H9 (cell line): ENCODE data around the gene GET4. TPM values are rescaled to one million over a fixed set of nuclear protein-coding genes. Genes with fewer than 3 reads are reported as not detected.

Experiments
- DNase-seq: peaks from one replicate; pipeline ENCODE4 v3.0.0-alpha.2; 2017
- H2AFZ ChIP-seq: one replicate; pipeline ENCODE4 v1.6.1; 2013; ENCODE audit warnings: mild to moderate bottlenecking, low read length, control low read depth, moderate library complexity
- H2AK5ac ChIP-seq: 2 replicates; pipeline ENCODE4 v1.6.1; 2013; ENCODE audit warnings: low read length, control low read depth, mixed read lengths; ENCODE audit not compliant: insufficient read length
- H2BK120ac ChIP-seq: one replicate; pipeline ENCODE4 v1.6.1; 2013; ENCODE audit warnings: low read depth, mild to moderate bottlenecking, low read length, control low read depth, inconsistent platforms; ENCODE audit not compliant: poor library complexity, severe bottlenecking
- H2BK12ac ChIP-seq: 2 replicates; pipeline ENCODE4 v1.6.1; 2013; ENCODE audit warnings: low read length, control low read depth, mixed read lengths, low read depth; ENCODE audit not compliant: insufficient read length
- H2BK15ac ChIP-seq: 2 replicates; pipeline ENCODE4 v1.6.1; 2013; ENCODE audit warnings: low read depth, low read length, control low read depth
- H2BK20ac ChIP-seq: one replicate; pipeline ENCODE4 v1.6.1; 2013; ENCODE audit warnings: low read depth, mild to moderate bottlenecking, low read length, control low read depth, inconsistent platforms; ENCODE audit not compliant: poor library complexity, severe bottlenecking
- H2BK5ac ChIP-seq: 2 replicates; pipeline ENCODE4 v1.6.1; 2013; ENCODE audit warnings: low read length, control low read depth, mixed read lengths; ENCODE audit not compliant: insufficient read length
- H3K14ac ChIP-seq: 2 replicates; pipeline ENCODE4 v1.6.1; 2013; ENCODE audit warnings: low read length, control low read depth; ENCODE audit not compliant: insufficient read depth
- H3K18ac ChIP-seq: 2 replicates; pipeline ENCODE4 v1.6.1; 2013; ENCODE audit warnings: low read depth, mild to moderate bottlenecking, mixed read lengths, low read length, control low read depth; ENCODE audit not compliant: insufficient read length
- H3K23ac ChIP-seq: 2 replicates; pipeline ENCODE4 v1.6.1; 2013; ENCODE audit warnings: low read length, control low read depth, mixed read lengths, low read depth; ENCODE audit not compliant: insufficient read length
- H3K23me2 ChIP-seq: 2 replicates; pipeline ENCODE4 v1.6.1; 2013; ENCODE audit warnings: low read depth, mild to moderate bottlenecking, mixed read lengths, low read length, control low read depth; ENCODE audit not compliant: insufficient read length, poor library complexity, severe bottlenecking
- H3K27ac ChIP-seq: 2 replicates; pipeline ENCODE4 v1.5.1; 2013; ENCODE audit warnings: low read length, control low read depth, mixed read lengths, low read depth; ENCODE audit not compliant: insufficient read length
- H3K27me3 ChIP-seq: 2 replicates; pipeline ENCODE4 v1.6.1; 2013; ENCODE audit warnings: low read length, control low read depth, inconsistent platforms; ENCODE audit not compliant: insufficient read depth
- H3K4ac ChIP-seq: 2 replicates; pipeline ENCODE4 v1.6.1; 2013; ENCODE audit warnings: low read depth, mild to moderate bottlenecking, control low read depth, inconsistent platforms, low read length, moderate library complexity
- H3K4me1 ChIP-seq: 2 replicates; pipeline ENCODE4 v1.6.1; 2013; ENCODE audit warnings: low read length, control low read depth, inconsistent platforms; ENCODE audit not compliant: insufficient read depth
- H3K4me2 ChIP-seq: 2 replicates; pipeline ENCODE4 v1.6.1; 2013; ENCODE audit warnings: low read length, control low read depth, mixed read lengths; ENCODE audit not compliant: insufficient read length, insufficient read depth
- H3K56ac ChIP-seq: 2 replicates; pipeline ENCODE4 v1.6.1; 2013; ENCODE audit warnings: low read depth, mild to moderate bottlenecking, mixed read lengths, low read length, control low read depth; ENCODE audit not compliant: insufficient read length
- H3K79me1 ChIP-seq: 2 replicates; pipeline ENCODE4 v1.6.1; 2013; ENCODE audit warnings: low read depth, mild to moderate bottlenecking, moderate library complexity, low read length, control low read depth, inconsistent platforms; ENCODE audit not compliant: insufficient read depth, poor library complexity, severe bottlenecking
- H3K79me2 ChIP-seq: 2 replicates; pipeline ENCODE4 v1.6.1; 2013; ENCODE audit warnings: low read length, control low read depth, inconsistent platforms; ENCODE audit not compliant: insufficient read depth
- H3K9ac ChIP-seq: 2 replicates; pipeline ENCODE4 v1.6.1; 2013; ENCODE audit warnings: low read length, control low read depth, mixed read lengths; ENCODE audit not compliant: insufficient read length; ENCODE audit errors: extremely low read depth
- H3K9me3 ChIP-seq: one replicate; pipeline ENCODE4 v1.6.1; 2013; ENCODE audit warnings: low read depth, low read length, inconsistent platforms; ENCODE audit not compliant: control insufficient read depth
- H3T11ph ChIP-seq: one replicate; pipeline ENCODE4 v1.6.1; 2013; ENCODE audit warnings: mild to moderate bottlenecking, low read length, control low read depth, inconsistent platforms
- H4K20me1 ChIP-seq: one replicate; pipeline ENCODE4 v1.6.1; 2013; ENCODE audit not compliant: control insufficient read depth, insufficient read length, insufficient read depth
- H4K5ac ChIP-seq: 2 replicates; pipeline ENCODE4 v1.6.1; 2013; ENCODE audit warnings: low read depth, mild to moderate bottlenecking, mixed read lengths, low read length, control low read depth; ENCODE audit not compliant: insufficient read length
- H4K8ac ChIP-seq: replicated peaks from 2 replicates; pipeline ENCODE4 v1.6.1; 2013; ENCODE audit warnings: low read length, control low read depth, mixed read lengths, low read depth; ENCODE audit not compliant: insufficient read length
- H4K91ac ChIP-seq: 2 replicates; pipeline ENCODE4 v1.6.1; 2013; ENCODE audit warnings: low read depth, mild to moderate bottlenecking, moderate library complexity, mixed read lengths, low read length, control low read depth; ENCODE audit not compliant: insufficient read length
- H3K27ac Mint-ChIP-seq, 3 experiments: 2 replicates in 2 of 3; 3 replicates in 1 of 3; pipeline ENCODE4 v1.8.0; 2020 to 2021; ENCODE audit warnings: mixed read lengths in 3 of 3, mild to moderate bottlenecking in 1 of 3, moderate library complexity in 1 of 3
- H3K27me3 Mint-ChIP-seq: 2 replicates; pipeline ENCODE4 v1.8.0; 2021; ENCODE audit warnings: low read depth, mild to moderate bottlenecking, moderate library complexity, mixed read lengths
- H3K36me3 Mint-ChIP-seq, 3 experiments: 2 replicates in 2 of 3; 3 replicates in 1 of 3; pipeline ENCODE4 v1.8.0; 2020 to 2021; ENCODE audit warnings: low read depth in 3 of 3, mixed read lengths in 3 of 3; ENCODE audit not compliant: insufficient read depth in 1 of 3
- H3K4me1 Mint-ChIP-seq, 2 experiments: 2 replicates each; pipeline ENCODE4 v1.8.0; 2020; ENCODE audit warnings: mixed read lengths in 2 of 2
- H3K4me3 Mint-ChIP-seq, 2 experiments: 2 replicates in 1 of 2; 3 replicates in 1 of 2; pipeline ENCODE4 v1.8.0; 2020 to 2021; ENCODE audit warnings: mild to moderate bottlenecking in 2 of 2, mixed read lengths in 2 of 2, moderate library complexity in 1 of 2
- H3K9me3 Mint-ChIP-seq, 2 experiments: 2 replicates in 1 of 2; 3 replicates in 1 of 2; pipeline ENCODE4 v1.8.0; 2020; ENCODE audit warnings: mild to moderate bottlenecking in 2 of 2, mixed read lengths in 2 of 2, moderate library complexity in 1 of 2
- CTCF ChIP-seq: fragments of 200-600 bp; sonication (generic); conservative IDR thresholded peaks from 3 replicates; pipeline ENCODE4 v1.8.0; 2021; ENCODE audit warnings: antibody characterized with exemption, mild to moderate bottlenecking
- WGBS: extraction: QIAGEN DNeasy Blood & Tissue Kit; methylation state at CpG from one replicate; pipeline ENCODE4 v1.1.7; 2013; ENCODE audit warnings: missing lambda C conversion rate, low lambda C conversion rate, mixed read lengths; ENCODE audit not compliant: insufficient read length; ENCODE audit errors: extremely low coverage; 5-methylcytosine and 5-hydroxymethylcytosine counted together
- total RNA-seq: library from RNA; stranded (reverse); gene quantifications from 2 replicates; pipeline ENCODE4 v1.2.1, GENCODE V29; 2021

GET4 gene
- total RNA-seq, 1 experiment from 2014 or later: 70.2 TPM

GRCh38 chr7:915291-916218 is 39.2 kb downstream of the GET4 start:
- Histone ChIP-seq H2AFZ (no peak overlapping the region), H2AK5ac (no peak overlapping the region), H3K56ac (no peak overlapping the region), H3K18ac (no peak overlapping the region), H3T11ph (no peak overlapping the region), H3K79me1 (no peaks in the 10 kb centered on the region), H4K8ac (no peak overlapping the region), H3K9ac (no peak overlapping the region), H4K91ac (no peak overlapping the region), H3K4me2 (no peak overlapping the region), H3K79me2 (no peaks in the 10 kb centered on the region), H4K5ac (no peak overlapping the region), H2BK15ac (no peak overlapping the region), H3K14ac (no peak overlapping the region; the same call in 1 of the 2 replicates), H3K9me3 (no peaks in the 10 kb centered on the region), H3K4me1 (no peaks in the 10 kb centered on the region; the same call in 1 of the 2 replicates), H3K23me2 (no peaks in the 10 kb centered on the region), H3K4ac (no peak overlapping the region), H3K23ac (no peak overlapping the region), H2BK20ac (no peak overlapping the region), H4K20me1 (no peaks in the 10 kb centered on the region), H2BK12ac (no peak overlapping the region), H2BK5ac (no peak overlapping the region), H3K27ac (no peak overlapping the region), H3K27me3 (no peaks in the 10 kb centered on the region), H2BK120ac (no peak overlapping the region)
- no peak for DNase-seq
- Mint-ChIP-seq H3K4me3 (no peak overlapping the region; a peak in 1 of 5 replicates), H3K9me3 (no peaks in the 10 kb centered on the region; a peak in 1 of 5 replicates), H3K4me1 (no peaks in the 10 kb centered on the region; a peak in 1 of 4 replicates), H3K27ac (no peak overlapping the region), H3K36me3 (no peaks in the 10 kb centered on the region), H3K27me3 (peaks cover under 1% of the 10 kb centered on the region; the same call in 1 of the 2 replicates)
- no peak for TF ChIP-seq CTCF
- WGBS: no CpG with 5 or more reads among the region's 43 CpGs
